Trophoblast cell (in vitro differentiated cells and primary cell): ENCODE data around the gene TJP2.

ENCODE experiments used
- DNase-seq, 2 donors: peaks; one replicate each; pipeline ENCODE4 v3.0.0-alpha.2; 2016
- H2AFZ ChIP-seq: 2 replicates; pipeline ENCODE4 v1.6.1; 2013; ENCODE audit warnings: low read length, moderate library complexity, mild to moderate bottlenecking; ENCODE audit not compliant: insufficient read depth, poor library complexity
- H2AK5ac ChIP-seq: 2 replicates; pipeline ENCODE4 v1.6.1; 2013; ENCODE audit warnings: mild to moderate bottlenecking, low read length
- H2BK120ac ChIP-seq: 2 replicates; pipeline ENCODE4 v1.6.1; 2013; ENCODE audit warnings: low read length, mild to moderate bottlenecking, moderate library complexity; ENCODE audit not compliant: insufficient read depth, poor library complexity
- H2BK12ac ChIP-seq: 2 replicates; pipeline ENCODE4 v1.6.1; 2013; ENCODE audit warnings: mild to moderate bottlenecking, low read length, moderate library complexity
- H2BK5ac ChIP-seq: 2 replicates; pipeline ENCODE4 v1.6.1; 2013; ENCODE audit warnings: low read length, low read depth, moderate library complexity, mild to moderate bottlenecking; ENCODE audit not compliant: poor library complexity
- H3K14ac ChIP-seq: 2 replicates; pipeline ENCODE4 v1.6.1; 2013; ENCODE audit warnings: mild to moderate bottlenecking, low read length
- H3K18ac ChIP-seq: 2 replicates; pipeline ENCODE4 v1.6.1; 2013; ENCODE audit warnings: mild to moderate bottlenecking, low read length
- H3K23ac ChIP-seq: 2 replicates; pipeline ENCODE4 v1.6.1; 2013; ENCODE audit warnings: low read length
- H3K27ac ChIP-seq: 2 replicates; pipeline ENCODE4 v1.5.1; 2013; ENCODE audit warnings: low read depth, mild to moderate bottlenecking, inconsistent platforms, low read length, moderate library complexity
- H3K27me3 ChIP-seq: 2 replicates; pipeline ENCODE4 v1.6.1; 2013; ENCODE audit warnings: inconsistent platforms, mild to moderate bottlenecking, low read length, moderate library complexity; ENCODE audit not compliant: insufficient read depth
- H3K36me3 ChIP-seq, 2 experiments: 1 replicate in 1 of 2; 2 replicates in 1 of 2; pipeline ENCODE4 v1.6.1; 2013; ENCODE audit warnings: low read length in 2 of 2, mild to moderate bottlenecking in 2 of 2, moderate library complexity in 1 of 2; ENCODE audit not compliant: insufficient read depth in 2 of 2, control insufficient read depth in 1 of 2
- H3K4ac ChIP-seq: 2 replicates; pipeline ENCODE4 v1.6.1; 2013; ENCODE audit warnings: low read depth, mild to moderate bottlenecking, low read length, moderate library complexity
- H3K4me1 ChIP-seq, 2 experiments: 1 replicate in 1 of 2; 2 replicates in 1 of 2; pipeline ENCODE4 v1.6.1; 2013; ENCODE audit warnings: low read length in 2 of 2, mild to moderate bottlenecking in 2 of 2, moderate library complexity in 1 of 2; ENCODE audit not compliant: insufficient read depth in 2 of 2, control insufficient read depth in 1 of 2
- H3K4me2 ChIP-seq: 2 replicates; pipeline ENCODE4 v1.6.1; 2013; ENCODE audit warnings: inconsistent platforms, mild to moderate bottlenecking, low read length, moderate library complexity
- H3K4me3 ChIP-seq: 2 replicates; pipeline ENCODE4 v1.5.1; 2013; ENCODE audit warnings: mild to moderate bottlenecking, low read depth, low read length, inconsistent platforms
- H3K79me1 ChIP-seq: one replicate; pipeline ENCODE4 v1.6.1; 2013; ENCODE audit warnings: low read length
- H3K79me2 ChIP-seq: 2 replicates; pipeline ENCODE4 v1.6.1; 2013; ENCODE audit warnings: low read length, mild to moderate bottlenecking; ENCODE audit not compliant: control insufficient read depth, insufficient read depth, poor library complexity
- H3K9ac ChIP-seq: 2 replicates; pipeline ENCODE4 v1.6.1; 2013; ENCODE audit warnings: mild to moderate bottlenecking, low read length
- H3K9me3 ChIP-seq: 2 replicates; pipeline ENCODE4 v1.6.1; 2013; ENCODE audit warnings: low read depth, mild to moderate bottlenecking, control low read depth, inconsistent platforms, low read length; ENCODE audit not compliant: insufficient read depth
- H4K12ac ChIP-seq: 2 replicates; pipeline ENCODE4 v1.6.1; 2013; ENCODE audit warnings: low read depth, mild to moderate bottlenecking, low read length, moderate library complexity
- H4K8ac ChIP-seq: 2 replicates; pipeline ENCODE4 v1.6.1; 2013; ENCODE audit warnings: low read depth, mild to moderate bottlenecking, low read length, moderate library complexity
- H4K91ac ChIP-seq: one replicate; pipeline ENCODE4 v1.6.1; 2013; ENCODE audit warnings: low read depth, mild to moderate bottlenecking, low read length, moderate library complexity
- WGBS: extraction: QIAGEN DNeasy Blood & Tissue Kit; methylation state at CpG from one replicate; pipeline ENCODE4 v1.1.7; 2013; ENCODE audit warnings: missing lambda C conversion rate; ENCODE audit not compliant: insufficient read length, insufficient coverage; ENCODE audit errors: extremely low coverage; 5-methylcytosine and 5-hydroxymethylcytosine counted together

The TJP2 gene

GRCh38 chr9:69206047-69206446 lies 32.0 kb downstream of the TJP2 start:
- Histone ChIP-seq H3K4me1 (peaks cover 0 to 9% of the 10 kb centered on the region in 2 experiments), H3K18ac (no peak overlapping the region), H3K4me2 (no peak overlapping the region), H4K91ac (no peak overlapping the region), H4K8ac (no peak overlapping the region), H2AK5ac (no peak overlapping the region), H3K36me3 (peaks cover 0 to 2% of the 10 kb centered on the region in 2 experiments), H3K27me3 (no peaks in the 10 kb centered on the region), H2BK5ac (no peak overlapping the region), H3K79me1 (no peaks in the 10 kb centered on the region), H3K23ac (no peak overlapping the region), H3K9ac (no peak overlapping the region), H4K12ac (no peak overlapping the region), H2AFZ (no peak overlapping the region), H3K9me3 (no peaks in the 10 kb centered on the region), H3K14ac (no peak overlapping the region), H3K79me2 (peaks cover 18% of the 10 kb centered on the region), H2BK12ac (no peak overlapping the region), H2BK120ac (no peak overlapping the region), H3K27ac (no peak overlapping the region), H3K4me3 (no peak overlapping the region), H3K4ac (peak overlapping the region; percentile 95)
- no CpG with 5 or more reads among the region's 5 CpGs for WGBS
- DNase-seq = no peak

GRCh38 chr9:69207503-69207902 lies 33.4 kb downstream of the TJP2 start:
- H3K18ac ChIP-seq = no peak overlapping the region
- H2BK12ac ChIP-seq = no peak overlapping the region
- no peak overlapping the region for H3K23ac ChIP-seq
- no peak overlapping the region for H2BK120ac ChIP-seq
- H3K9ac ChIP-seq = no peak overlapping the region
- no peak overlapping the region for H2AFZ ChIP-seq
- H3K4me1 ChIP-seq = peaks cover 0 to 7% of the 10 kb centered on the region in 2 experiments
- peak overlapping the region; percentile 18 for H3K4ac ChIP-seq
- no peaks in the 10 kb centered on the region for H3K79me1 ChIP-seq
- no peak overlapping the region for H3K27ac ChIP-seq
- no peak overlapping the region for H4K91ac ChIP-seq
- no peak overlapping the region for H3K4me2 ChIP-seq
- no peaks in the 10 kb centered on the region for H3K27me3 ChIP-seq
- no peak overlapping the region for H2BK5ac ChIP-seq
- H3K4me3 ChIP-seq = no peak overlapping the region
- no peak overlapping the region for H3K14ac ChIP-seq
- H3K36me3 ChIP-seq = peaks cover 0 to 2% of the 10 kb centered on the region in 2 experiments
- peak; percentile 48 to 69 for DNase-seq
- no peak overlapping the region for H4K12ac ChIP-seq
- WGBS = no CpG with 5 or more reads among the region's 6 CpGs
- peaks cover 14% of the 10 kb centered on the region for H3K79me2 ChIP-seq
- H4K8ac ChIP-seq = no peak overlapping the region
- no peaks in the 10 kb centered on the region for H3K9me3 ChIP-seq
- H2AK5ac ChIP-seq = no peak overlapping the region

- Histone ChIP-seq H4K91ac (no peak overlapping the region), H4K12ac (no peak overlapping the region), H2BK12ac (no peak overlapping the region), H3K9ac (no peak overlapping the region), H3K4me3 (no peak overlapping the region), H3K4me1 (no peaks in the 10 kb centered on the region), H3K79me2 (peaks cover 11% of the 10 kb centered on the region), H2AK5ac (no peak overlapping the region), H3K4ac (no peak overlapping the region), H3K14ac (no peak overlapping the region), H3K18ac (no peak overlapping the region), H3K23ac (no peak overlapping the region), H2BK120ac (no peak overlapping the region), H3K27me3 (no peaks in the 10 kb centered on the region), H3K9me3 (no peaks in the 10 kb centered on the region), H3K79me1 (no peaks in the 10 kb centered on the region), H3K4me2 (no peak overlapping the region), H4K8ac (no peak overlapping the region), H2AFZ (no peak overlapping the region), H2BK5ac (no peak overlapping the region), H3K36me3 (peaks cover 6 to 7% of the 10 kb centered on the region in 2 experiments), H3K27ac (no peak overlapping the region)
- no peak for DNase-seq
- WGBS = no CpG with 5 or more reads among the region's 3 CpGs
Measured at GRCh38 chr9:69211424-69212036, 37.5 kb downstream of the TJP2 start.

- Histone ChIP-seq H2BK5ac (no peak overlapping the region), H3K27me3 (no peaks in the 10 kb centered on the region), H3K14ac (no peak overlapping the region), H3K27ac (no peak overlapping the region), H4K12ac (no peak overlapping the region), H3K4me2 (no peak overlapping the region), H2BK120ac (no peak overlapping the region), H3K79me2 (peaks cover 10% of the 10 kb centered on the region), H3K36me3 (peaks cover 18 to 20% of the 10 kb centered on the region in 2 experiments), H3K9ac (no peak overlapping the region), H3K4me3 (no peak overlapping the region), H2AK5ac (no peak overlapping the region), H3K18ac (no peak overlapping the region), H3K4me1 (no peaks in the 10 kb centered on the region), H2BK12ac (no peak overlapping the region), H3K79me1 (no peaks in the 10 kb centered on the region), H2AFZ (no peak overlapping the region), H4K91ac (no peak overlapping the region), H3K23ac (no peak overlapping the region), H4K8ac (no peak overlapping the region), H3K4ac (no peak overlapping the region), H3K9me3 (no peaks in the 10 kb centered on the region)
- no peak for DNase-seq
- no CpG with 5 or more reads among the region's 5 CpGs for WGBS
Measured at GRCh38 chr9:69213647-69214046, 39.6 kb downstream of the TJP2 start.
